Measurements from ENCODE around the gene TRAF3IP1.

DNA sequence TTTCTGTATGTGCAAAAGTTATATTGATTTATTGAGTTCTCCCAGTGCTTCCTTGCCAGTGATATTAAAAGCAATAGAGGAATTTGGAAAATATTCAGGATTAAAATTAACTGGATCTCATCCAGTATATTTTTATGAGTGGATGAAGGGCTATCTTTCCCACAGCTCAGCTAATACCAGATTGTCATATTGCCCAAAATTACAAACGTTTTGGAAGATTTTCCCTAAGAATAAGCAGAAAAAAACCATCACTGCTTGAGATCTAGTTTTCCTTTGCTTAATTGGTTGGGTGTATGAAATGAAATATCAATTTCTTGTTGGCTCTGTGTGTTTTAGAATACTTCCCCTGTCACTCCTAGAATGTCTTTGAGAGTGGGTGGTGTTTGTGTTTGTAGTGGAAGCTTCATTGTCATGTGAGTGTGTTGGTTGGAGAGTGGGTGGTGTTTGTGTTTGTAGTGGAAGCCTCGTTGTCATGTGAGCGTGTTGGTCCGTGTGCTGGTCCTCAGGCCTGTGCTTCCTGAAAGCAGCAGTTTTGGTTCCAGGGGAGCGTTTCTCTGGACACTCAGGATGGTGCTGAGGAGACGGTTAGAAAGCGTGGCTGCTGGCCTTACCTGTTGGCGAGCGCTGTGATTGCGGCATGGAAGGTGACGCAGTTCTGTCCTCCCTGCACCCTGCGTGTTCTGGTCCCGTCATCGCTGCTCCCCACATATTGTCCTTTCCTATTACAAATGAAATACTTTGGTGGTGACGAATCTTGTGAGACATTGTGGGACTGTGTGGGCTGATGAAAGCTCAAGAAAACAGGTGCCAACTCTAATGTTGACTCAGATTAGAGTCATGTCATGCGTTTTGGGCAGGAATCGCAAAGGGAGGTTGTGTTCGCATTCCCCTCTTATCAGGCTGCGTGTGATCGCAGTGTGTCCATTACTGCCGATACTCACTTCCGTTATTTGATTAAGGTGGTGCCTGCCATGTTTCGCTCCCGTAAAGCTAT lies 118.8 kb downstream of the TRAF3IP1 start:
- TF ChIP-seq, protein P1, sequence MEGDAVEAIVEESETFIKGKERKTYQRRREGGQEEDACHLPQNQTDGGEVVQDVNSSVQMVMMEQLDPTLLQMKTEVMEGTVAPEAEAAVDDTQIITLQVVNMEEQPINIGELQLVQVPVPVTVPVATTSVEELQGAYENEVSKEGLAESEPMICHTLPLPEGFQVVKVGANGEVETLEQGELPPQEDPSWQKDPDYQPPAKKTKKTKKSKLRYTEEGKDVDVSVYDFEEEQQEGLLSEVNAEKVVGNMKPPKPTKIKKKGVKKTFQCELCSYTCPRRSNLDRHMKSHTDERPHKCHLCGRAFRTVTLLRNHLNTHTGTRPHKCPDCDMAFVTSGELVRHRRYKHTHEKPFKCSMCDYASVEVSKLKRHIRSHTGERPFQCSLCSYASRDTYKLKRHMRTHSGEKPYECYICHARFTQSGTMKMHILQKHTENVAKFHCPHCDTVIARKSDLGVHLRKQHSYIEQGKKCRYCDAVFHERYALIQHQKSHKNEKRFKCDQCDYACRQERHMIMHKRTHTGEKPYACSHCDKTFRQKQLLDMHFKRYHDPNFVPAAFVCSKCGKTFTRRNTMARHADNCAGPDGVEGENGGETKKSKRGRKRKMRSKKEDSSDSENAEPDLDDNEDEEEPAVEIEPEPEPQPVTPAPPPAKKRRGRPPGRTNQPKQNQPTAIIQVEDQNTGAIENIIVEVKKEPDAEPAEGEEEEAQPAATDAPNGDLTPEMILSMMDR (IDR thresholded peaks at IDR 0.05; ENCODE audit: low read depth, low read length, poor library complexity, severe bottlenecking): no peak
- TF ChIP-seq EZH2phosphoT487 (IDR thresholded peaks at IDR 0.05; ENCODE audit: borderline replicate concordance, low read length): no peak
